Stimulated activated CD8-positive, alpha-beta memory T cell treated with anti-CD3 and anti-CD28 coated beads, Interleukin-7, amount 100 ng/mL, for 48 hours (primary cell): ENCODE data around the gene TEKT3.

Source experiments
- DNase-seq, 2 donors: peaks; one replicate each; pipeline ENCODE4 v3.0.0-alpha.2; 2020; ENCODE audit warnings: low read depth in 1 of 2; ENCODE audit errors: extremely low read depth in 1 of 2

TEKT3 gene

DNA sequence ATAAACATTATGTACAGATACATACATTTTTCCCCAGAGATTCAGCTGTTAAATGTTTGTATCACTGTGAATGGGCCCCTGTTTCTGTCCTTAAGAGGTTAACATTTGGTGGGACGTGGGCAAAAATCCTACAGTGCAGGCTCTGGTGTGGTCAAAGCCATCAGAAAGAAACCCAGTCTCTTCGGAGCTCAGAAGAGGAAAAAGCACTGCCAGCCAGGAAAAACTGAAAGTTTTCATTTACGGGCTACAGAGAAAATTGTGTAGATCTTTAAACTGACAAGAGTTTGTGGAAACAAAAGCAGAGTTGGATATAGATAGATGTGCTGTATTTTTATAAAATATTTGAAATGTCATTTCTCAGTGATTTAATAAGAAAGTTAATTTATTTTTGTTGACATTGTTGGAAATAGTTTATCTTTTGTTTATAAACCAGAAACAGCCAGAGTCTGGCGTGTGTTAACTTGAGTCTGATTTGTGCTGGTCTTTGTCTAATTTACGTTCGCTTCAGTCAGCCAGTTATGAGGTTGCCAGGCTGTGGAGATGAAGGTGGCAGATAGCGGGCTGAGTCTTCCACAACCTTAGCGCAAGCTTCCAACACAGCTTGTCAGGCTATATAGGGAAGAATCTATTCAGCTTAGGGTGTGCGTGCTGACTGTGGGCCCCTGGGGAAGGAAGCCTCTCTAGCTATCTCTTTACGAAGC lies 9.5 kb upstream of the TEKT3 start:
- no peak for DNase-seq

DNA sequence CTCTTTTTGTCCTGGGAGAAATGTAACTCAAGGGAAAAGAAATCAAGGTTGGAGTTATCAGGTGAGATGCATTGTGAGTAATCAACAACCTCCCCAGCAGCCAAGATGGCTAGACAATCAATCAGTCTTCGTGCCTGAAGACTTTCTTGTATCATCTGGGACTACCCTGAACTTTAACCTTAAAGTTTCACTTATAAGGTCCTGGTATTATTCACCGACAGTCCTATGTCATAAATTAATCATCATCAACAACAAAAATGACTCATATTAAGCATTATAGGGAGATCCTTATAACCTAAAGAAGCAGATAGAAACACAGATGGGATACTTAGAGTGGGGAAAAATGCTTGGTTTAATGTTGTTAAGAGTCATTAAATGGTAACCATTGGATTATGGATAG lies 7.7 kb upstream of the TEKT3 start:
- DNase-seq: no peak

DNA sequence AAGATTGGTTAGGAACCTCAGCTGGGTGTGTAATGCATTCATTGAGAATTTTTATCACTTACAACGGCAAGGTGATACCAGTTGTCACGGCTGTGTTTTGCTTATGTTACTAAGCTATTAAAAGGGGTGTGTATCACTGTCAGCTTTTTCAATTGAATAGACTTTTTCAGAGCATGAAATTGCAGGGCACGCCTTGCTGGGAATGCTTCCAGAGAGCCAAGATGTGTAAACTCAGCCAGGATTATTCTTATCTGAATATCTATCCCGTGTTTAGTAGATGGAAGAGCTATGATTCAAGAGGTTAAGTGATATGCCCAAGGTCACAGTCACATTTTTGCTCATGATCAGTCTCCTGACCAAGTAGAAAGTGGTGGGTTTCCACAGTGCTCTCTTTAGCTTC lies 6.6 kb upstream of the TEKT3 start:
- DNase-seq: no peak

DNA sequence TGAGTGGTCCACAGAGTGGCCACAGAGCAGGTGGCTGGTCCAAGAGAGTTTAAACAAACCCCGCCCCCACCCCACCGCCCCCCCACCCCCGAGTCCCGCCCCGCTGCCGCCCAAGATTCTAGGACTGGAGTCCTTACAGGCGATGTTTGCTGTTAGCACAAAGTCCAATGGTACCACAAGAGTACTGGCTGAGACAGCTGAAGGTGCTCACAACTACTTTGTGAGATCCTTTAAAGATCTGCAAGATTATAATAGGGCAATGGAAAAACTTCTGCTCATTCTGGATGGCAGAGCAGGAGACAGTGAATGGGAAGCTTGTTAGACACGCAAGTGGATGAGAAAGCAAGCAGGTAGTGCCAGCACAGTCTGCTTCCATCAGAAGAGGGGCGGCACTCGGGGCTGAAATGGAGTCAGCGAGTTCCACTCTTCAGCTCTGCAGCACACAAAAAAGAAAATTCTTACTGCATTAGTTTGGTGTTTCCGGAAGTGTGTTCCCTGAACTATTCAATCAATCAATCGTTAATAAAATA lies 4.7 kb upstream of the TEKT3 start:
- no peak for DNase-seq

DNA sequence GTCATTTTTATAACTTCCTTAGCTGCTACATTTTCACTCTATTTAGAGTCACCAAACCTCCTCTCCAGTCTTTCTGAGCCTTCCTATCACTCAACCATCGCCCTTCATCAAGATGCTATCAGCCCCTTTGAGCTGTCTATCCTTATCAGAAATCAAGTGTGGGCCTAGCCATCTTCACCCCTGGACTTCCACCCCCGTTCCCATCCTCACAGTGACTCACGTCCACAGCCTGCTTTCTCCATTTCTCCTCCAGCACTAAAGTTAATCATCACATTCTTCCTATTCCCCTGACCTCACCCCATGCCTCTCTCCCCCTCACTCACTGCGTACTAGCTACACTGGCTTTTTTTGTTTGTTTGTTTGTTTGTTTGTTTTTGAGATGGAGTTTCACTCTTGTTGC lies 2.4 kb upstream of the TEKT3 start:
- DNase-seq: no peak

DNA sequence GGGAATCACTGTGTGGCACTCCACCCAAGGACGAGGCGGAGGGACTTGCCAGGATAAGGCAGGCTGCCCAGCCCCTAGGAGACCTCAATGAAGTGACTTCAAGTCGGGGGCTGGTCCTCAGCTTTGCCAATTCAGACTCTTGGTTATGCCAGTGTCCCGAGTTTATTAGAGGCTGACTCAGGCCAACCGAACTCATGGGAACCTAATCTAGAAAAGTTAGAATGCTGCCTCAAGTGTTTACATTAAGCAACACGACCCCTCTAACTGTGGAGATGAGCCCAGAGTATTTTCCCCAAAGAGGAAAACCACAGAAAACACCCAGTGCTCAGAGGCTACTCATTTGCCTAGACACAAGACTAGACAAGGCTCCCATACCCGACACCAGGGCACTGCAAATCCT lies 1.1 kb upstream of the TEKT3 start:
- no peak for DNase-seq

DNA sequence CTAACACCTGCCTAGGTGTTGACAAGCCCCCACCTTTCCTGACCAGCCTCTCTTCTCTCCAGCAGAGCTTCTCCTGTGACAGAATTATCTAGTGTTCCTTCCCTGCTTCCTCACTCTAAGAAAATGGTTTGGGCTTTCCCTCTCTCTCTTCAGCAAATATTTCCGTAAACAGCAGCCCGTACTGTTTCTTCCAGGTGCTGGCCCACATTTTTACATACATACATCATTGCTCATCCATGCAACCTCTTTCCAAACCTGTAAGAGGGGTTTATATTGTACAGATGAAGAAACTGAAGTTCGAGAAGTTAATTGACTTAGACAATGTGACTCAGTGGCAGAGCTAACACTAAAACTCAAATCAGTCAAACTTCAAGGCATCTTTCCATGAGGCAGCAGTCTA lies 569 bp upstream of the TEKT3 start:
- no peak for DNase-seq

DNA sequence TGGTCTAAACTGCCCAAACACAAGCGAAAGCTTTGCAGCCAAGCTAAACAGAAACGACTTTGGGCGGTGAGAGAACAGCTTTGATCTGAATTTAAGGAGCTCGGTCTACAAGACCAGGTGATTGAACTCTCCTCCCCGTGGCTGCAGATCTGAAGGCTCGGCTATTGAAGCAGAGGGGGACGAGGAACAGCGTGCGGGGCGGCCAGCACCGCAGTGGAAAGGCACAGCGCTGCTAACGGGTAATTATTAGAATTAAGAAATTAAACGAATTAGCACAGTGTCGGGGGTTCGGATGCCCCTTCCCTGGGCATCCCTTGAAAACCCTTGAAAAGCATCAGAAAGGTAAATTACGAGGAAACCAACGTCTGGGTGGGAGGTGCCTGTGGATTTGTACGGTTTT lies 431 bp downstream of the TEKT3 start:
- no peak for DNase-seq

DNA sequence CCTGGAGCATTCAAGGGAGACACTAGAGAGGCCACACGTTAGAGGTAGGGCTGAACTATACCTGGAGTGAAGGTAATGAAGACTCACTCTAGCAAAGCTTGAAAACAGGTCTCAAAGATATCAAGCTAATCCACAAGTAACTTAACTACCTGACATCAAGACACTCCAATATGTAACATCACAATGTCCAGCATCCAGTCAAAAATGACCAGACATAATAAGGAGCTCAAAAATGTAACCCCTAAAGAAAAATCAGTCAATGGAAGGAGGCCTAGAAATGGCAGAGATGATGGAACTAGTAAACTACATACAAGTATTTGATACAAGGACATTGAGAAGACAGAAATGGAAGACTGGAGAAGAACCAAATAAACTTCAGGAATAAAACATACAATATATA lies 6.0 kb downstream of the TEKT3 start:
- DNase-seq: no peak

DNA sequence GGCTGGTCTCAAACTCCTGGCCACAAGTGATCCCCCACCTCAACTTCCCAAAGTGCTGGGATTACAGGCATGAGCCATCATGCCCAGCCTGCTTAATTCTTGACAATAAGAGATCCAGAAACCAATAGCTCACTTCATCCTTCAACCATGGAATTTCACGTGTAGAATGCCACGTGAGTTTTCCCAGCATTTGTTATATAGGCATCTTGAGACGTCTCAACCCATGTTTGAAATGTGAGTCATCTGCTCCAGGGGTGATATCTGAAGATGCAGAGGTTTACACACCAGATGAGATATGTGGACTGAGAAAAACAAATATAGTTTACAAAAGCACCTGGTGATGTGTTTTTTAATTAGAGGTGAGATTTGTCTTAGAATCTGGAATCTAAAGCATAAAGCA lies 7.1 kb downstream of the TEKT3 start:
- DNase-seq: no peak

DNA sequence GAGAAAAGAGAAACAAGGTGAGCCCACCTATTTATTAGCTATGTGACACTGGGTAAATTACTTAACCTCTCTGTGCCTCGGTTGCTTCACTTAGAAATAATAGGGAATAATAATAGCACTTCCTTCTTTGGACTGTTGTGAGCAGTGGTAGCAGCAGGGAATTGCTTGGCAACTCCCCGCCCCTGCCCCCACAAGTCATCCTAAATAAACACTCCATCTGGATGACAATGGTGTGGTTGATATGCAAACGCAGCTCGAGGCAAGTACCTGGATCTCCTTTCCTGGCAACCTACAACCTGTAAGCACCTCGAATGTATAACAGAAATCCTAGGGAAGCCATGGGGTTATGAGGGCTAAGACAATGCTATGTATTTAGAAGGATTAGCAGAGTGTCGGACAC lies 9.1 kb downstream of the TEKT3 start:
- DNase-seq: no peak

DNA sequence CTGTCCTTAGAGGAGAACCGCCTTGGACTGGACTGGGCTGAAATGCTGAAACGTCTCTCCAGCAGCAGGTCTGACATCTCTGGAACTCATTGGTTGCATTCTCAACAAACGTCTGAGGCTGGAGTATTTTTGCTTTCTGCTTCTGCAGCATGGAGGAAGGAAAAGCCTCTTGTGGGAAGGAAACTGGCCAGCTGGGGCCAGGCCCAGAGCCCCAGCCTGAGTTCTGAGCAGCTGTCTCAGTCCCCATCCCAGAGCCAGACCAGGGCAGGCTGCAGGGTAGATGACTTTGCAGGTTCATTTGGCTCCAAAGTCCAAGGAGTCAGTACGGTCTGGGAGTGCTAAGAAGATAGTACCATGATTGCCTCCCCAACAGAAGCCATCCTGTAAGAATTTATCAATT lies 18.3 kb downstream of the TEKT3 start:
- no peak for DNase-seq

DNA sequence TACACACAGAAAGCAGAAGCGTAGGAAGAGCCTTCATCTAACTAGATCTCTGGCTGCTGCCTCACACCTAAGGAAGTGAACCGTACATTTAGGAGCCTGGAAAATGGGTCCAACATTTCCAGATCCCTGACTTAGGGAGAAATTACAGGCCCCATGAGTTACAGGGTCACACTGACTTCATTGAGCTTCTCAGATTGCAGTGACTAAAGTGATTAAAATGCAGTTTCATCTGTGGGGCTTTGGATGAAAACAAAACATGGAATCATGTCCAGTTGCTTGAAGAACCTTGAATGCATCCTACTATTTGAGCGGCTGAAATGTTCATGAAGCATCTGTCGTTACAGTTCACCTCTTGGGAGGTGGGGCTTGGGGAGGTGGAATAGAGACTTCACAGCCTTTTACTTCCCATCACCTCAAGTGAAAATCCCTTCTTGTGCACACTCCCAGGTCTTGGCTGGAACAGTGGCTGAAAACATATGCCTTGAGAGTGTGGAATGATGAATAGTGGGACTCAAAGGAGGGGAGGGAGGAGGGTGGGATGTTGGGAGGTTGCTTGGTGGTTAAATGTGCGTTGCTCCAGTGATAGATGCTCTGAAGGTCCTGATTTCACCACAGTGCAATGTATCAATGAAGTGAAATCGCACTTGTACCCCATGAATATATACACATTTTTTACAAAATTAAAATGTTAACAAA lies 19.7 kb downstream of the TEKT3 start:
- no peak for DNase-seq

DNA sequence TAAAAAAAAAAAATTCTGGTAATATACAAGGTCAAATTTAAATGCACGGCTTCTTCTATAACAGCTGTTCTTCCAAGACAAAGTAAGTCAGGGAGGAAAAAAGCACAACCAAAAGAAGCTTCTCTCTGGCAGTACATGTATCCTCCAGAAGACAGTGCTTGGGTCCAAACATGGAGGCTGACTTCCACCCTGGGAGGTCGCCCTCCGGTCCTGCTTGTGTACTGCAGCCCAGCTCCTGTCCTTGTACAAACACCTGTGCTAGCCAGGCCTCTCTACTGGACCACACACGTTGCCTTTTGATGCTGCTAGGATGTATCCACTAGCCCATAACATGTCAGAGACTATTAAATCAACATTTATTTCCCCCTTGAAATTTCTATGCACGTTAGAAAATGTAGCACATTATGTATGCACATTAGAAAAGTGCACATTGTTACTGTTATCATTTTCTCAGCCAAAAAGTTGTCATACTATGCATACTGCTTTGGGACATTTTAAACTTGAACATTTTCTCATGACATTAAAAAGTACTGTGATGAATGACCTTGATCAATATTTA lies 21.9 kb downstream of the TEKT3 start:
- DNase-seq: no peak

DNA sequence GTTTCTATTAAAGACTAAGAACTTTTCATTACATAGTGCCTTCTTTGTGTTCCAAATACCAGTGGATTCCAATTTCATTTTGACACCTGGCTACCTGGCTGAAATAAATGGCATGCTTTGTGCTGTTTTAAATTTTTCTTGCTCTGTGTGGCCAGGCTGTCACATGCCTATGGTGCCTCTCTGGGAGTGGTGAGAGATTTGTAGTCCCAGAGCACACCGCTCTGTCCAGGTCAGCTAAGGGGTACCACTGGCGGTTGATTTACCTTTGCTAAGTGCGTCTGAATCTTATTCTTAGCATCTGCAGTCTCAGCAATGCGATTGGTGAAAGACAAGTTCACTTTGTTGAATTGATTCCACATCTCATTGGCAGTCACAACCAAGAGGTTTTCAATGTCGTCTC lies 29.4 kb downstream of the TEKT3 start:
- no peak for DNase-seq

DNA sequence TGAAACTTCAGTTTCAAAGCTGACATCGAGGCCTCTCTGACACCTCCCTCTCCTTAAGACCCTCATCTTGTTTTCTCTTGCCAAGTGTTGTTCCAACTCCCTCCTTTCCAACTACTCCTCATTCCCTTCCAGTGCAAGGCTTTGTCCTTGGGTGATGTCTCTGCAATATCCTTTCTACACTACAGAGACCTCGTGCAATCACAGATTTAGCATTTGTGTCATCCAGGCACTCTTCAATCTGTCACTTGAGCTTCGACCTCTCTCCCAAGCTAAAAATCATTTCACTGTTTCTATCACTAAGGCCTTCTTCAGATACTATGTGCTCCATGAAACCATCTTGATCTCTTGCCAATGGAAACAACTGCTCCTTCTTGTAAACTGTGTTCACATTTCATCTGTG lies 31.6 kb downstream of the TEKT3 start:
- DNase-seq: no peak

DNA sequence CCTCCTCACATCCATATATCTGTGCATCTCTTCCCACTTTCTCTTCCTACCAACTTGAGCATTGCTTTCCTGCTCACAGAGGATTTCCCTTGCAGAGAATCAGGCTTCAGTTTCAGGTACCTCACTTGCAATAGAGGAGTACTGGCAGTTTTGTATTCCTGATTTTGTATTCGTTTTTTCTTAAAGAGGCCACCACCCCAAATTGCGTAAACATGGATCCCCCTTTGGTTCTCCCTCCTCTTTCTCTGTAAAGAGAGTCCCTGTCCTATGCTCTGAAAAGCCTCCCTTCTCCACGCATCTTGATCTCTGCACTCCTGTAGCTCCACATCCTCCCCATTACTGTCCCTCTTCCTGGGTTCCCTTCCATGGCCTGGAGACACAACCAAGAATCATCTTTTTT lies 32.2 kb downstream of the TEKT3 start:
- no peak for DNase-seq

DNA sequence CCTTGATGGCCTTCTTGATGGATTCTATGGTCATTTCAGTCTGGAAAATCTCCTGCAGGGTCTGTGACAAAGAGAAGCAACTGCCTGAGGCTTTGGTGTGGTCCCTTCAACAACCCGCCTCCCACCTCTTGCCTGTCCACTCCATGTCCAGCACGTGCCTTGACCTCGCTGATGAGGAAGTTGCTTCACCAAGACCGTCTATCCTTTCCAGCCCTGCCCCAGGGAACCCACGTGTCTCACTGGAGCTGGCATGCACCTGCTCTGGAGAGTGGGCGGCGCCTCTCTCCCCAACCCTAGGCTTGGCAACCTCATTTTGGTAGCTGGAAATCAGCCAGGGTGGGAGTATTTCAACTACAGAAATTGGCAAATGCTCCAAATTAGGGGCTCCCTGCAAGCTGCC lies 32.6 kb downstream of the TEKT3 start:
- DNase-seq: no peak

DNA sequence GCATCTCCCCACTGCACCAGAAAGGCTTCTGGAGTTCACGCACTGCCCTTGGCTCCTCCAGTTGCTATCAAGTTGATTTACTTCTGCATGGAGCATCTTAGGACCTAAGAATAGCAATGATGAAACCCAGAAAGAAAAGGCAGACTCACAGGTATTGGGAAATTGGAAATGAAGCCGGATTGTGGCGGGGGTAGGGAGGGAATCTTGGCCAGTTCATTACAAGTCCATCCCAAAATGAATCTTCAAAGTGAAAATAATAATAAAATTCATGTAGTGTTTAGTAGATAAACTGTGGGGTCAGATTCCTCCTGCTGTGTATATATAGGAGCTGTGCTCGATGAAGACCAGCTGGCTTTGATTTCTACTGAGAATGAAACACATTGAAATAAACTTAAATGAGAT lies 33.7 kb downstream of the TEKT3 start:
- DNase-seq: no peak

DNA sequence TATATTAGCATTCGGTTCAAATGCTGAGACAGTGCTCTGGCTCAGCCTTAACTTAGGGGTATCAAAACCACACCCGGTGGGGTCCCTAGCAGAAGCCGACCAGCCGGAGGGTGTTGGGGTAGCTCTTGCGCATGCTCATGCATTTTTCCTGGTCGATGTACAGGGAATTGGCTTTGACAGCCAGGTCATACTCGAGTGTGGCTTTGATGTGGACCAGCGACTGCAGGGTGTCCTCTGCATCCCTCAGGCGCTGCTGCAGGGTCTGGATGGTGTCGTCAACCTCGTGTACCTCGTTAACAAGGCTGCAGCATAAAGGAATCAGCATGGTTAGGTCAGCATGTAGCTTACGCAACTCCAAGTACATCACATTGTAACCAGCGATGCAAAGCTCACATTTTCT lies 37.5 kb downstream of the TEKT3 start:
- no peak for DNase-seq

DNA sequence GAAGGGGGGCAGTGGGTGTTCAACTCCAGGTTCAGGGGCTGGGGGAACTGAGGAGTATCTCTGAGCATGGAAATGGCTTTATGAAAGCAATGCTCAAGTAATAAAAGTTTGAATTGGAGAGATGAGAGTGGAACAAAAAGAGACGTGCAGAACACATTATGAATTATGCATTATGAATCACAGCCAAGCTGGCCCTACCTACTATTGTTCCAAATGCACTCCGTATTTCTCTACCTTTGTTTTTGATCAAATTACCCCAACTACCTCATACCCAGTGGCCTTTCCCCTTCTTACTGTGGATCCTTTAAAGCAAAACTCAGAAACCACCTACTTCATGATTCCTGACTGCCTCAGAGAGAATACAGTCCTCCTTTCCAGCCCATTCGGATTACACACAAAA lies 38.1 kb downstream of the TEKT3 start:
- no peak for DNase-seq

DNA sequence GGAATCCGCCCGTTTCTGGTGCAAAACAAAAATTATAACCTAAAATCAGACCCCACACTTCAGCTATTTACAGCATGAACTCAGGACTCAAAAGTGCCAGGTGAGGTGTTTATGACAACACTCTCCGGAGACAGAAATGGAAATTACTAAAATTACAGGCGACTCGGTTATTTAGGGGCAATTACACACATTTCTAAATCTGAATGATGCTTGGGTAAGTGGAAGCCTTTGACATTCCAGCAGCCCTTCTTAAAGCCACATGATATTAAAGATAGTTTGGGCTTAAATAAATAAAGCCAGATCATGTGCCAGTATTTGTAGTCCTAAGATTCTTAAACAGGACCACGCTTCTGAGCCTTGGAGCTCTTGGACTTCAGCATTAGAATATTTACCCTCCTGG lies 39.6 kb downstream of the TEKT3 start:
- DNase-seq: no peak
